ENCODE data around the gene AIM2.
"Not testable (repeated sequence)": the region's sequence is repeated elsewhere in the genome, so short reads cannot be mapped to it uniquely, and the experiment has no call there.

AIM2 gene

DNA sequence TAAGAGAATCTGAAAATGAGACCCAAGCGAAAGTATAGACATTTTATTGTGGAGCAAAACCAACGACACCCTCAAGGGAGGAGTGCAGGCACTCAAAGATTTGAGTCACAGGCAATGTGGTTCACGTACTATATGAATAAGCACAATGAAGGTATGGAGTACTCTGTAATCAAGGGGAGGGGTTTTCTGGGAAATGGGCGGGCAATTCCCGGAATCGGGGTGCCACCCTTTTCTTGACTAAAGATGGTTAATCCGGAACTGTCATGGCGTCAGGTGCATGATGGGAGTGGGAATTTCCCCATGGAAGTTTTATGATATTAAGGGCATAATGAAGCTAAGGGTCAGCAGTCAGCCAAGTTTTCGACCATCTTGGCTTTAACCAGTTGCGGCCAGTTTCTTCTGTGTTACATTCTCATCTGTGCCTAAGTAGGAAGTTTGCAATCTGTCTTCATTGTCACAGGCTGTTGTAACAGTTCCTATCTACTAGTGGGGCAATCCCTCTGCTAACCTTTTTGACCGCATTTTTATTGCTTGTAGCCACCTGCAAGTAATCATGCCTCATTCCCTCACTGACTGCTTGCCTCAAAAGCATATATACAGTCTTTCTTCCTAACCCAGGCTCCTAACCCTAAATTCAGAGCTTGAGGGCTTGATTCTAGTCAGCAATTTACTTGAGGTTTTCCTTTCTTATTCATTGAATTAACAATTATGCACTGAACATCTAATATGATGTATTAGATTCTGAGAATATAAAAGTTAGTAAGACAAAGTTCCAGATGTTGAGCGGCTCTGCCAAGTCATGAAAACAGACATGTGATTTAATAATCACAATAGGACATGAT lies 775 bp upstream of the AIM2 start:
- DNase-seq: no peak

DNA sequence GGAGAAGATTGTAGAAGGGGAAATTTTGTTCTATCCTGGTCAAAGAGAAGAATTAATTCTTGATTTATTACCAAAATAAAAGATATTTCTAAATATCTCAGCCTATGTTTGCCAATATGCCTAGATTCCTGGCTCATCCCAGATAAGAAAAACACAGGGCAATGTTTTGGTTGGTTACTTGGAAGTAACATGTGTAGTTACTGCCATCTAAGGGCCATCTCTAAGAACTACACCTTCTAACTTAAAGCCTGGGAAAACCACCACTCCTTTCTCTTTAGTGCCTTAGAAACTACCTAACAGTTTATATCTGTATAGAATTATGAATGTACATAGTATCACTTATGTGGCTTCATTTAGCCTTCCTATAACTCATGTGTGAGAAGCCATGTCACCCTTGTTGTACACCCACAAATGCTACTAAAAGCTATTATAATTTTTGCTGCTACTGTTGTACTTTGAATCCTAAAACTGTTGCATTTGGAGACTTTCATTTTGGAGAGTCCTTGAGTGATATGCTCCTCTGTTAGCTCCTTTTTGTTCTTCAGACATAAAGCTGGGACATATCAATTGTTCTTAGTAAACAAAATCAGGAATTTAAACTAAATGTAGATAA lies 4.5 kb downstream of the AIM2 start:
- DNase-seq: peak; percentile 45 to 50

DNA sequence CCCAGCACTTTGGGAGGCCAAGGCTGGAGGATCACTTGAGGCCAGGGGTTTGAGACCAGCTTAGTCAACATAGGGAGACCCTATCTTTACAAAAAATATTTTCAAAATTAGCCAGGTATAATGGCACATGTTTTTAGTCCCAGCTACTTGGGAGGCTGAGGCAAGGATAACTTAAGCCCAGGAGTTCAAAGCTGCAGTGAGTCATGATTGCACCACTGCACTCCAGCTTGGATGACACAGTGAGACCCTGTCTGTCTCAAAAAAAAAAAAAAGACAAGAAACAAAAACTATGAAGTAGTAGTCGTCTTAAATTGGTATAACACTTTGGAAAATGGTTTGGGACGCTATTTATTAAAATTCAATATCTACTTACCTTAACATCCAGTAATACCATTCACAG lies 7.7 kb downstream of the AIM2 start:
- DNase-seq: no peak

DNA sequence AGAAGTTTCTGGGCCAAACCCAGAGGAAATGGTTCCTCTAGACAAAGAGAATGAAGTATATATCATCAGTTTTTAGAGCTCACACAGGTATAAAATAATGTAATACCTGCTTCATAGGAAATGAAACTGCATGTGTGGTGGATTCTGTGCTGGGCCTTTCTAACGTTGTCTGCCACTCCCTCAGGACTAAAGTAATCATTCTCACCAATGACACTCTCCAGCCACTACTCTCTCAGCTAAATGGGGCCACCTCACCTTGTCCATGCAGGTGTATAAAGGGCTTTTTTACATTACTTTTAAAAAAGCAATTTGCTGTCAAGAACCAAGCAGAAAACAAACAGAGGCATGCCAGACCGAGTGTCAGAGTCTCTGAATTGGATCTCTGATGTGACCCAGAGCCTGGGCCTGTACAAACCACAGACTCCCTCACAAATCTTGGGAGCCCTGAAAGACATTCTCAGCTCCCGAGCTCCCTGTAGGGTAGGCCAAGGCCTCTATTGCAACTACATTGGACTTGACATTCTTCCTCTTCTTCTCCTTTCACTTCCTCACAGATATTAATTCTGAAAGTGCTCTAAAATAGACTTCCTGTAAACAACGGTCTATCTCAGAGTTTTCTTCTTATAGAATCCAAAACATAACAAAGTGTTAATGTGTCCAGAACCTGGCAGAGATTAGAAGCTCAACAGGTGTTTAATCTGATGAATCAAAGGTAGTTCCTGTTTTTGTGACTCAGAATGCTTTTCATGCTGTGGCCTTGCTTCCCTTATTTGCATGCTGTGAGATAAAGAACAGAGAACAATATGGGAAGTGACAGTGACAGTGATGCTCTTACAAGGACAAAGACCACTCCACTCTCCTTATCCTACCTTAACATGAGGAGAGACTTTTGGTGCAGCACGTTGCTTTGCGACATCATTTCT lies 8.6 kb downstream of the AIM2 start:
- no peak for DNase-seq

DNA sequence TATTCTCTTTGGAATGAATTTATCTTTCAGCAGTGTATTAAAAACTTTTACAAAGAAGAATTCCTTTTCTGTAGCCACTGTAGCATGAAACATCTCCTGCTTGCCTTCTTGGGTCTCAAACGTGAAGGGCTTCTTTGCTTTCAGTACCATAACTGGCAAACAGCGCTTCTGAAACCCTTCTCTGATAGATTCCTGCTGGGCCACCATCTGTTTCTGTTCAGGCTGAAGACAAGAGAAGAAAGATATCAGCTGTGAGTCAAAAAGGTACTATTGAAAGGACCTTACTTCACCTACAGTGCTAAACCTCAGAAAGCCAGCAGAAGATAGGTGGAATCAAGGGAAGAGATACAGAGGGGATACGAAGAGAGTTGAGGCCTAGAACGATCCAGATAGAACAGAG lies 10.5 kb downstream of the AIM2 start:
- no peak for DNase-seq

DNA sequence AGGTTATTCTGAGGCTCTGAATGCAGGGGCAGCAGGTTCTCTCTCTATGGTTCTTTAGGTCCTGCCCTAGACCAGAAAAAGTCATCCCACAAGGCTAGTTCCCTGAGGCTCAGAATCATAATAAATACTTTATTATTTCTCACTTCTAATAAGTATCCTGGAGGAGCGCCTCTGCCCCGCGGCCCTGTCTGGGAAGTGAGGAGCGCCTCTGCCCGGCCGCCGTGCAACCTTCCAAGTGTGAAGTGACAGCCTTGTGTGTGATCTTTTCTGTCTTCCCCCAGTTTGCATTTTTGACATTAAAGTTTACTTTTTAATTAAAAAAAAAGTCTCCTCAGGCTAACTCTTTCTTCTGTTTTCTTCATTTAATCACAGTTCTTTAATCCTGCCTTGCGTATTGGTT lies 11.5 kb downstream of the AIM2 start:
- no peak for DNase-seq

DNA sequence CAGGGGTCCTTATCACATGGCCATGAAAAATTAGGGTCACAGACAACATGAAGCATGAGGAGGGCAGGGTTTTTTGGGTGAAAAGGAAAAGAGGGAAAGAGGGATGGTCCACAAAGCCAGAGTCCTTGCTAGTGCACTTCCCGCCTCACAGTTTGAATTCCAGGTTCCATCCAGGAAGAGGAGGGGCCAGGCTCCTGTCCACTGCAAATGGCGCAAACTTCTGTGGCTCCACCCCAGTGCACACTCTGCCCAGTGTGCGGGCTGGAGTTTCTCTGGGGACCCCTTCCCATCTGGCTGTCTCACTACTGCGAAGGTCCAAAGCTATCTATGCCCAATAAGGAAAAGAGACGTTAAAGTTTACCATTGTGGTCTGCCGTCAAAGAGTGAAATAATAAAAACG lies 17.8 kb downstream of the AIM2 start:
- no peak for DNase-seq

DNA sequence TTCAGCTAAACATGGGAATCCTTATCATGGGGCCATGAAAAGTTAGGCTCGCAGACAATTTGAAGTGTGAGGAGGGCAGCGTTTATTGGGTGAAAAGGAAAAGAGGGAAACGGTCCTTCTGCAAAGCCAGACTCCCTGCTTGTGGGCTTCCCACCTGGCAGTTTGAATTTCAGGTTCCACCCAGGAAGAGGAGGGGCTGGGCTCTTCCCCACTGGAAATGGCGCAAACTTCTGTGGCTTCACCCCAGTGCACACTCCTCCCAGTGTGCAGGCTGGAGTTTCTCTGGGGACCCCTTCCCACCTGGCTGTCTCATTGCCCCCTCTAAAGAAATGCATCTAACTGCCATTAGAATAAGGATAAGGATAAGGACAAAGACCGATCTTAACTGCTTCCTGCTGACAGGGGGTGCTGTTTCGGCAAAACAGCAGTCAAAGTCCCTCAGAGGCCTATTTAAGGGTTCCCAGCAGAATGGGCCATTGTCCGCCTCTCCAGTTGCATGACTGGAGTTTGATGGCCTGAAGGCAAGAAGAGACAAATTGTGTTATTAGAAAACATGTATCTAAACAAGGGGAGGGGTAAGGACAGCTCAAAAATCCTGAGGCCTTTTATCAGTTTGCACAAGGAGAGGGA lies 20.4 kb downstream of the AIM2 start:
- no peak for DNase-seq

DNA sequence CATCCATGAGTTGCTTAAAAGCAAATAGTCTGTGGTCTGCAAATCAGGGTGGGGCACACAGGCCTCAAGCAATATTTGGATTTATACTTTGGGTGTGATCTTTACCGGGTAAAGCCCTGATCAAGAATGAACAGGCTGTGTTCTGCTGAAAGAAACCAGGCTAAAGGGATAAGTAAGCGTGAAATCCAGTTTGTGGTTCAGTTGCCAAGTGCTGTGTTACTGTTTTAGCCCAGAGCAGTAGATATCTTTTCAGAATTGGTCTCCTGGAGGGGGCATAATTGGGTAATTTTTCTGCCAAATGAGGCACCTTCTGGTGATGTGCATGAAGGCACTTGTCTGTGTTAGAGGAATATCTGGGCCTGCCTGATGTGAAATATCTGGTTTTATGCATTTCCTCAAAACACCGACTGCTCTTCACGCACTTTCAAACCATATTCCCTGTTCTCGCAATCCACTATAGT lies 21.4 kb downstream of the AIM2 start:
- peak; percentile 21 to 23 for DNase-seq

DNA sequence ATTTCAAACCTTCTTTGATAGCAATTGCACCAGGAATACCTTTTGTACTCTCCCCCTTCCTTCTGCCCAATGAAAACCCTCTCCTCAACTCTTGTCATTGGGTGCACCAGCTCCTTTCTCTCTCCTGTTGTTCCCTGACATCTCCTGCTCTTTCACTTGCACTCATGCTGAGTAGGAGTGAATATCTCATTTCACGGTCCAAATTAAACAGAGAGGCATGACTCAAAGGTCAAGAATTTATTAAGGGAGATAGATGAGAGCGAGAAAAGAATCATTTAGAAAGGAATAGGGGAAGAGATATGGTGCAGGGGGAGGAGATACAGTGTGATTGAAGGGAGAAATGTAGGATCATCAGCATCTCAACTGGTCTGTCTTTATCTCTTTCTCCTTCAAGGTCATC lies 22.1 kb downstream of the AIM2 start:
- no peak for DNase-seq

DNA sequence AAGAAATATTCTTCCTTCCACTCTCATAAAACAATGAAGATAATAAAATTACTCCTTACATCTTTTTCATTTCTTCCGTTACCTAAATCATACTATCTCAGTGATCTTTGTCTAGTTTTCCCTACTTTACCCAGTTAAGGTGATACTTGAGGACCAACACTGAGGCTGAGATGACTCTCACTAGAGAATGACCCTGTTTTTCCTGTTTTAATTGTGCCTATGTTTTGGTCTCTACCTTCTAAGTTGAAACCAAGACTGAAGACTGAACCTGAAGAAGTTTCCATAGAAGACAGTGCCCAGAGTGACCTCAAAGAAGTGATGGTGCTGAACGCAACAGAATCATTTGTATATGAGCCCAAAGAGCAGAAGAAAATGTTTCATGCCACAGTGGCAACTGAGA lies 25.1 kb downstream of the AIM2 start:
- no peak for DNase-seq

DNA sequence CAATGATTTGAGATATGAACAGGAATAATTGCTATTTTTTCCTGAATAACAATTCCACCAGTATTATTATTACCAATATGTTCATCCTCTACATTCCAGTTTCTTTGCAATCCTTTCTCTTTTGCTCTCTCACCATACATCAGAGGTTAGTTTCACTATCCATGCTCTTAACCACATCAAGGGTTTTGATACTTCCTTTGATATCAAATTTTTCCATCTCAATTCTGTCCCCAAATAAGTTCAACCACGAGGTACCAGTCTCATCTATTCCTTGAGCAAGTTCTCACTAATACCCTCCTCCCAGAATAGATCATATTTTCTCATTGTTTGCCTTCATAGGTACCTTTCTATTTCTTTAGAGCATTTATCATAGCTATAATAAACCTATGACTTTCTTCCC lies 30.1 kb downstream of the AIM2 start:
- not testable (repeated sequence) for DNase-seq

DNA sequence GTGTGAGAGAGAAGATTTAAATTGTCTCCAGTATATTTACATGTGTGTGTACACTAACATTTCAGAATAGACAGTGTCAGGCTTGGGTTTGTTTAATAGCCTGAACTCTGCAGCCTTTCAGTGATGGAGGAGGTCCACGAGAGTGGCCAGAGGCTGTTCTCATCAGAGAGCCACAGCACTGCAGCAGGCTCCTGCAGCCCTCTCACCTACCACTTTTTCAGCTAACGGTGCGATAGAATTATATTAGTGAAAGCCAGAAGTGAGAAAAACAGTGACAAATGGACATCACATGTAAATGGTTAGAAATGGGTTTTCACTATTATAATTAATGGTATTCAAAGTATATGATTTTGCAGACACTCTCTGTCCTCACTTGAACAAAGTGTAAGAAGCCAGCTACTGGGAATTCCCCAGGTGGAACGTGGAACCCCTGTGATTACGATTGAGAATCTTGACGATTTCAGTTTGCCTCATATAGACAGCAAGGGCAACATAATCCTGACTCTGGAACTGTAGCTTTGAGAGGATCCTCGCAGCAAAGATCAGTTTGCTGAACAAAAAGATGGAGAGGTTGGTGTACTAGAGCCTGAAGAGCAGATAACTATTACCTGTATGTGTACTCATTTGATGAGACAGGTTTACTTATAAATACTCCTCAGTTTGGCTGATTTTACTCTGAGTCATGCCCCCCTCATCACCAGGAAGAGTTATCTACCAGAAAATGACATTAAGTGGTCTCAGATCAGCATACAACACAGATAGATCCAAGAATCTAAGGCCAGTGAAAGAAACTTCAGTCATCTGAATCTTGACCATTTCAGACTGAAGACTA lies 35.5 kb downstream of the AIM2 start:
- DNase-seq: no peak

DNA sequence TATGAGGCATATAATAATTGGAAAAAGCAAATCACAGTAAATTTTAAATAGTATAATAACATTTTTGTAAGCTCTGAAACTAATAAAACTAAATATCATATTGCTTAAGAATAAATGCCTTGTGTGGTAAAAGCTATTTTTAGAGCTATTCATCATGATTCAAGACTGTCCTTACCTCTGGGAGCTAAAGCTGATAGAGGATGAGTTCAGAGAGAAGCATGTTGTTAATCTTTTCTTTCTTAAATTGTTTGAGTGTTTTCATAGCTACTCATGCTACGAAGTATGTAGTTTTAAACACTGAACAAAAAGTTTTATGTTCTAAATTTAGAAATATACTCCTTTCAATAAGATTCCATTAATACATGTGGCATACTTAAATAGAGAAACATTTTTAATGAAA lies 36.4 kb downstream of the AIM2 start:
- DNase-seq: no peak

DNA sequence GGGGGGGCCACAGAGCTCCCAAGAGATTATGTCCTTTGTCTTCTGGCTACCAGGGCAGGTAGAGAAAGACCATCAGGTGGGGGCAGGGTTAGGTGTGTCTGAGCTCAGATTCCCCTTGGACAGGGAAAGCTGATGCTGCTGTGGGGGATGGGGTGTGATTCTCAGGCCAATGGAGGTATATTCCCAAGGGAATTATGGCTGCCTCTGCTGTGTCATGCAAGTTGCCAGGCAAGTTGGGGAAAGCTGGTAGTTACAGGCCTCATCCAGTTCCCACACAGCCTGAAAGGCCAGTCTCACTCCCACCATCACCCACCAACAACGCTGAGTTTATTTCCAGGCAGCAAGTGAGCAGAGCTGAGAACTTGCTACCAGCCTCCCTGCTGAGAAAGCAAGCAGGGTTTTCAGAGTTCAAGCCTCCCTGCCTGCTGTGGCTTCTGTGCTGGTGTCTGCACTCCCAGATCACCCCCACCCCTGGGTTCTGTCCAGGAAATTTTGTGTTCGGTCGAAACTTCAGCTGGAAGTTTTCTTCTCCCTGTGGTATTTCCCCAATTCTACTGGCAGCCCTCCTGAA lies 45.6 kb downstream of the AIM2 start:
- DNase-seq: no peak

DNA sequence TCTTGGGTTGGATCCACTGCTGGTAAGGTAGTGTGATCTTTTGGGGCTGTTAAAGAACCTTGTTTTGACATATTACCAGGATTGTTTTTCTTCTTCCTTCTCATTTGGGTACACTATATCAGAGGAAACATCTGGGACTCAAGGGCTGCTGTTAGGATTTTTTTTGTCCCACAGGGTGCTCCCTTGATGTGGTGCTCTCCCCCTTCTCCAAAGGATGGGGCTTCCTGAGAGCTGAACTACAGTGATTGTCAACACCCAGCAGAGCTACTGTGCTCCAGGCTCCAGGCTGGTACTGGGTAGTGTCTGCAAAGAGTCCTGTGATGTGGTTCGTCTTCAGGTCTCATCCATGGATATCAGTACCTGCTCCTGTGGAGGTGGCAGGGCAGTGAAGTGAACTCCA lies 46.3 kb downstream of the AIM2 start:
- no peak for DNase-seq

DNA sequence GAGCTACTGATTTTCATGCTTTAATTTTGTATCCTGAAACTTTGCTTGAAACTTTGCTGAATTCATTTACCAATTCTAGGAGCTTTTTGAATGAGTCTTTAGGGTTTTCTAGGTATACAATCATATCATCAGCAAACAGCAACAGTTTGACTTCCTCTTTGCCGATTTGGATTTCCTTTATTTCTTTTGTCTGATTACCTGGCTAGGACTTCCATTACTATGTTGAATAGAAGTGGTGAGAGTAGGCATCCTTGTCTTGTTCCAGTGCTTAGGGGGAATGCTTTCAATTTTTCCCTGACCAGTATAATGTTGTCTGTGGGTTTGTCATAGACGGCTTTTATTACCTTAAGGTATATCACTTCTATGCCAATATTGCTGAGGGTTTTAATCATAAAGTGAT lies 49.7 kb downstream of the AIM2 start:
- not testable (repeated sequence) for DNase-seq

DNA sequence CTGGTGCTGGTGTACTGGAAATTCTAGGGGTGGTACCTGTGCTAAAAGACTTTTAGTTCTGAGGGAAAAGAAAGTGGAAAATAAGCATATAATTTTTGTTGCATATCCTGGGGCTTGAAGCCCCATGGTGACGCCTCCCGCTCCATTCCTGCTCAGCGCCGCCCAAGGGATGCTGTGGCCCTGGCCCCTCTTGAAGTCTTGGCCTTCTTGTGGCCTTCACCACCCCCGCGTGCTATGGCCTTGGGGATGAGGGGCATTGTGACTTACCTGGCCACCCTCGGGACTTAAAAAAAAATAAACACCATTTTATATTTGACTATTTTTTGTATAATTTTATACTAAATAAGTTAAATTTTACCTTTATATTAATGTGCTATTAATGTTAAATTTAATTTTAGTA lies 51.5 kb downstream of the AIM2 start:
- DNase-seq: no peak

DNA sequence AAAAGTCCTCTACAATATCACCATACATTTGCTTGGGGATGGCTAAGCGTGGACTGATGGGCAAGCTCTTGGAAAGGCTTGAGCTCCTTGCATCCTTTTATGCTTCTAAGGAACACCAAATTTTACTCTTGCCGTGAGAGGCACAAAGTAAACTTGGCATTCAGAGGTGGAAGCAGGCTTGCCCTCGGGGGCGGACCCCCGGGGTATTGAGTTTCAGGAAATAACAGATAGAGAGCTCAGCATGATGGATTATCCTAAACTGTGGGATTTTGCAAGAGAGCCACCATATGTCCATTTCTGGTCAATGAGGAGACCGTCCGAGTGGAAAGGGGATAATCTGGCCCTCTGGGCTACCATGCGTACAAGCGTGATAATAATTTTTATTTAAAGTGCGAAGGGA lies 52.8 kb downstream of the AIM2 start:
- no peak for DNase-seq

DNA sequence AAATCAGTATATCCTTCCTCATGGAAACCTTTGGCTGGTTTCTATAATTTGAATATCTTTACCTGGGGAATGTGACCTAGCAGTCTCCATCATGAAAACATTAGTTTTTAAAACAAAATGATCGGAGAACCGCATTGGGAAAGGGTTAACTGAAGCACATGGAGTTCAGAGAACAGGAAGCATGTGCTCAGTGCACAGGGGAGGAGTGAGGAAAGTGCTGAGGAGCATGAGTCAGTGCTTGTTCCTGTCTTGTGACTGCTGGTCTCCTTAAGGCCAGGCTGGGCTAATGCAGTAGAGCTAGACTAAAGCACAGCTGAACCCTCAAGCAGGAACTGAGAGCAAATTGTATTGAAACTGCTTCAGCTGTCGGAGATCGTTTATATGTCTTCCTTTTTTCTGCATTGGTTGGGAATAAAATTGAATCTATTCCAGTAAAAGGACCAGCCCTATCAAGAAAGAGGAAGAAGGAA lies 61.1 kb downstream of the AIM2 start:
- DNase-seq: no peak

DNA sequence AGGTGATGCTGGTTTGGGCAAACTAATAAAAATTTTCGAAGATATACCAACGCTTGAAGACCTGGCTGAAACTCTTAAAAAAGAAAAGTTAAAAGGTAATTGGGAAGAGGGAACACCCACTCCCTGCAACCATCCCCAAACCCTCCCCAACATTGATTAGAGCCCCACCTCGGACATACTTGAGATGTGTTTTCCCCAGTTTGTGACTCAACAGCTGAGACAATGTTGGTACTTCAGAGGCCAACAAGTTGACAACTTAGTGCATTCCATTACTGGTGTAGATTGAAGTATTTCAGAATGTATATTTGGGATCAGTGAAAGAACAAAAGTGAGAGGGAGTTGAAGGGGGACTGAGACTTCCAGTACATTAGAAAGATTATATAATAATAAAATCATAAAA lies 61.7 kb downstream of the AIM2 start:
- DNase-seq: no peak

Measured in NCI-H2081 (cell line).